Esophagus muscularis mucosa (tissue), 4 donors: ENCODE data around the gene MTHFD2. TPM values are rescaled to one million over a fixed set of nuclear protein-coding genes. Genes with fewer than 3 reads are reported as not detected.

Experiments
- DNase-seq: peaks from one replicate; pipeline ENCODE4 v3.0.0-alpha.2; 2017; ENCODE audit errors: extremely low spot score
- H3K27ac ChIP-seq, 4 donors: fragments of 200-600 bp; sonication (generic); replicated peaks in 1 of 4; 1 replicate in 3 of 4; 2 replicates in 1 of 4; pipeline ENCODE4 v1.5.1; 2016 to 2019; ENCODE audit warnings: mild to moderate bottlenecking in 1 of 4
- H3K27me3 ChIP-seq, 4 donors: fragments of 200-600 bp; sonication (generic); one replicate each; pipeline versions ENCODE4 v1.5.1 to v1.6.0; 2016 to 2019
- H3K36me3 ChIP-seq, 4 donors: fragments of 200-600 bp; sonication (generic); one replicate each; pipeline ENCODE4 v1.5.1; 2016 to 2019
- H3K4me1 ChIP-seq, 4 donors: fragments of 200-600 bp; sonication (generic); one replicate each; pipeline ENCODE4 v1.5.1; 2016 to 2019
- H3K4me3 ChIP-seq, 4 donors: fragments of 200-600 bp; sonication (generic); 1 replicate in 2 of 4; 2 replicates in 2 of 4; pipeline ENCODE4 v1.5.1; 2016 to 2019; ENCODE audit warnings: mild to moderate bottlenecking in 4 of 4, moderate library complexity in 1 of 4
- H3K9me3 ChIP-seq, 4 donors: fragments of 200-600 bp; sonication (generic); 1 replicate in 3 of 4; 2 replicates in 1 of 4; pipeline ENCODE4 v1.5.1; 2016 to 2019
- CTCF ChIP-seq, 3 experiments: fragments of 200-600 bp in 2 of 3; fragments of 450-650 bp in 1 of 3; sonication (generic) in 2 of 3; IDR thresholded peaks; one replicate each; pipeline ENCODE4 v1.5.1; 2017 to 2019; ENCODE audit warnings: antibody characterized with exemption in 3 of 3, mild to moderate bottlenecking in 2 of 3, moderate library complexity in 1 of 3
- EP300 ChIP-seq: sonication (generic); formaldehyde crosslinking; IDR thresholded peaks from one replicate; pipeline ENCODE4 v1.6.1; 2017; ENCODE audit warnings: antibody characterized with exemption
- POLR2A ChIP-seq: fragments of 450-650 bp; IDR thresholded peaks from one replicate; pipeline ENCODE4 v1.6.1; 2017; ENCODE audit warnings: antibody characterized with exemption, moderate library complexity, mild to moderate bottlenecking, low read depth
- POLR2AphosphoS5 ChIP-seq, 2 donors: sonication (generic); formaldehyde crosslinking; IDR thresholded peaks; one replicate each; pipeline ENCODE4 v1.6.1; 2017; ENCODE audit warnings: antibody characterized with exemption in 2 of 2
- WGBS: methylation state at CpG from one replicate; pipeline ENCODE4 v1.1.5; 2018; 5-methylcytosine and 5-hydroxymethylcytosine counted together
- intact Hi-C: fragments of 100-400 bp; cut with DNase I; formaldehyde crosslinking; loops from one replicate; pipeline ENCODE4 v1.15.1; 2023
- total RNA-seq, 4 donors: library from RNA; depleted of rRNA; stranded (reverse); fragments of >200 nt; gene quantifications; one replicate each; pipeline versions ENCODE4 v1.1.0 to v1.2.1, GENCODE V29; 2016

The MTHFD2 gene
- total RNA-seq, 4 donors from 2014 or later, result 22.0 to 80.8 (median 43.5) TPM

- peaks cover 0 to 34% (median 6%) of the 10 kb centered on the region in 4 donors for H3K36me3 ChIP-seq
- no peaks in the 10 kb centered on the region for H3K4me1 ChIP-seq
- intact Hi-C loops, result loop anchor here (5.0 to 10.0 kb wide), 2 partner anchors 84 to 141 kb away; no protein-coding TSS in a partner anchor
- no peak for DNase-seq
- 72% methylated on average over 7 of the region's 7 CpGs for WGBS
- no peak overlapping the region for H3K4me3 ChIP-seq
- TF ChIP-seq POLR2A, result no peak
- no peak for TF ChIP-seq EP300
- TF ChIP-seq POLR2AphosphoS5 (IDR thresholded peaks at IDR 0.05), result no peak
- TF ChIP-seq CTCF (IDR thresholded peaks at IDR 0.05), result no peak
- H3K27me3 ChIP-seq, result no peaks in the 10 kb centered on the region
- H3K9me3 ChIP-seq, result no peaks in the 10 kb centered on the region
- H3K27ac ChIP-seq, result no peak overlapping the region
These were observed 55.0 kb downstream of the MTHFD2 start for GRCh38 chr2:74253306-74253970.

DNA sequence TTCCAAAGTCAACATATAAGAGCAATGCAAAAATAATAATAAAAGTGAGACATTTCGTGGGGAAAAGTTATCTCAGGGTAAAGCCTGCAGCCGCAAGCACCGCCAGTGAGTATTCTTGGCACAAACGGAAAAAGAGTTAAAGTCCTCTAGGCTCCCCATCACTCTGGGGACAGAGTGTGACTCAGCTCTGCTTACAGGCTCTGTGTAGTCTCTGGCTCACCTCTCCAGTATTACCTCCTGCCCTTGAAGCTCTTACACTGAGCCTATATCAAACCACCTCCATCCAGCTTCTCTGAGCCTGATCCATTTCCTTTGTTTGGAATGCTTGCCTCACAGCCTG, 55.5 kb downstream of the MTHFD2 start:
- H3K4me3 ChIP-seq, result no peak overlapping the region
- no peaks in the 10 kb centered on the region for H3K27me3 ChIP-seq
- no peaks in the 10 kb centered on the region for H3K9me3 ChIP-seq
- TF ChIP-seq POLR2AphosphoS5 (IDR thresholded peaks at IDR 0.05) (no peak), POLR2A (no peak), CTCF (IDR thresholded peaks at IDR 0.05) (no peak), EP300 (no peak)
- no peaks in the 10 kb centered on the region for H3K4me1 ChIP-seq
- peaks cover 0 to 38% (median 8%) of the 10 kb centered on the region in 4 donors for H3K36me3 ChIP-seq
- intact Hi-C loops, result loop anchor here (5.0 to 10.0 kb wide), 2 partner anchors 83 to 141 kb away; no protein-coding TSS in a partner anchor
- WGBS, result 84% methylated on average over 4 of the region's 4 CpGs
- DNase-seq, result no peak
- H3K27ac ChIP-seq, result no peak overlapping the region

- TF ChIP-seq EP300, result no peak
- TF ChIP-seq POLR2A, result no peak
- no peak for TF ChIP-seq POLR2AphosphoS5 (IDR thresholded peaks at IDR 0.05)
- TF ChIP-seq CTCF (IDR thresholded peaks at IDR 0.05), result no peak
- H3K4me3 ChIP-seq, result no peak overlapping the region
- H3K9me3 ChIP-seq, result no peaks in the 10 kb centered on the region
- 90% methylated on average over 18 of the region's 18 CpGs for WGBS
- H3K27me3 ChIP-seq, result no peaks in the 10 kb centered on the region
- intact Hi-C loops, result loop anchor here (10.0 kb wide), 1 partner anchor 139 kb away; no protein-coding TSS in a partner anchor
- H3K4me1 ChIP-seq, result no peaks in the 10 kb centered on the region
- H3K36me3 ChIP-seq, result peaks cover 0 to 37% (median 8%) of the 10 kb centered on the region in 4 donors
- no peak overlapping the region for H3K27ac ChIP-seq
- no peak for DNase-seq
These were observed 57.3 kb downstream of the MTHFD2 start for GRCh38 chr2:74255660-74256213.

DNA sequence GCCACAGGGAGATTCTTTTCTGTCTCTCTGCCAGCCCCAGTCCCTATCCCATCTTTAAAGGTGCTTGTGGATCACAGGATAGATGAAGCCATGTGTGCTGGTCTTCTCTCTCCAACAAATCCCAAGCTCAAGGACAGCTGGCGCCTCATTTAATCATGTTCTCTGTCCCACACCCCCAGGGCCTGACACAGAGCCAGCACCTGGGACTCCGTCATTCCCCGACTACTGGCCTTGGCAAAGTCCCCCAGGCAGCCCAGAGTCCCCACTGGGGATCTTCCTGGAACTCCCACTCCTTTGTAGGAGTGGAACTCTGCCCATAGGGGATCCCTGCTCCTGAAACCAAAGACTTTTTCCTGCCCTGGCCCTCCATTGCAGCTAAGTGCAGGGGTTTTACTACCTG, 60.8 kb downstream of the MTHFD2 start:
- Histone ChIP-seq H3K27me3 (no peaks in the 10 kb centered on the region), H3K36me3 (peaks cover 0 to 36% (median 4%) of the 10 kb centered on the region in 4 donors), H3K27ac (no peak overlapping the region), H3K4me1 (no peaks in the 10 kb centered on the region), H3K9me3 (no peaks in the 10 kb centered on the region), H3K4me3 (no peak overlapping the region)
- DNase-seq, result no peak
- TF ChIP-seq POLR2AphosphoS5 (IDR thresholded peaks at IDR 0.05) (no peak), CTCF (IDR thresholded peaks at IDR 0.05) (no peak), EP300 (no peak), POLR2A (no peak)
- intact Hi-C loops, result loop anchor here (10.0 kb wide), 1 partner anchor 136 kb away; no protein-coding TSS in a partner anchor
- 95% methylated on average over 3 of the region's 3 CpGs for WGBS
